HG02678 (cell line): ENCODE data around the gene GALNT14.

Source experiments
- ATAC-seq: cut with Tn5 transposase; IDR thresholded peaks from one replicate; pipeline ENCODE4 v1.9.1; 2021; ENCODE audit warnings: mild to moderate bottlenecking, moderate library complexity; ENCODE audit not compliant: unreplicated experiment

Gene GALNT14

DNA sequence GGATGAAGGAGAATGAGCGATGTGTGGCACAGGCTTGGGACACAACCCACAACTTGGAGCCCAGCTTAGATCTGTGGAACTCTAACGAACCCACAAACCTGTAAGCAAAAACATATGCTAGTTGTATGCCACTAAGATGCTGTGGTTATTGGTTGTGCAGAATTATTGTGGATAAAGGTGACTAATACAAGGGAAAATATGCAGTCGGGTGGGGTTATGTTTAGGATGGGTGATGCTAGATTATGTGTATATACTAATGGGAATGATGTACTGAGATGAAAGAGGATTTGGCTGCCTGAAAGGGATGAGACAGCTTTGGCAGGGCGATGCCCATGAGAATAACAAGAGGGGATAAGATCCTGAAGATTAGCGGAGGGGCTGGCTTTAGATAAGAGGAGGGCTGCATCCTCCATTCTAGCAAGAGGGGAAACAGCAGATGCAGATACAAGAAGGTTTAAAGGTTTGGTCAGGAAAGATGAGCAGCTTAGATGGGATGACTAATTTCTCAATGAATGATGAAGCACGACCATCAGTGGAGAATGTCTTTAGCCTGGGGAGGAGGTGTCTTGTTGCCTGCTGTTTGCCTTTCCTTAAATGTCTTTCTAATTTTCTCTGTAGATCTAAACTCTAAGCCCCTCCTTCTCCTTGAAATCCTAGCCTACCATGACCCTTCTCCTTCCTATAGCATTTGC lies 49.6 kb downstream of the GALNT14 start:
- no peak for ATAC-seq

DNA sequence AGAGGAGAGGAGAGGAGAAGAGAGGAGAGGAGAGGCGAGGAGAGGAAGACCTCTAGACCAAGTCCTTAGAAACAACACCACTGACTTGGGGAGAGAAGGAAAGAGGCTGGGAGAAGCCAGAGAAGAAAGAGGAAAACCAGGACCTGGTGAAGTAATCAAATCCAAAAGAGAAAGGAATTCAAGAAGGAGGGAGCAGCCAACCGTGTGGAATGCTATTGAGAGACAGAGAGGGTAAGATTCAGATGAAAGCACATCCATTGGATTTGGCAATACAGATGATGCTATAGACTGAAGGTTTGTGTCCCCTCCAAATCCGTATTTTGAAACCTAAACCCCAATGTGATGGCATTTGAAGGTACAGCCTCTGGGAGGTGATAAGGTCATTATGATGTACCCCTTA lies 50.7 kb downstream of the GALNT14 start:
- ATAC-seq, result no peak

GRCh38 chr2:31086590-31086989 lies 51.6 kb downstream of the GALNT14 start:
- no peak for ATAC-seq

GRCh38 chr2:31083234-31083993 lies 54.8 kb downstream of the GALNT14 start:
- ATAC-seq, result no peak

GRCh38 chr2:31082002-31082401 lies 56.2 kb downstream of the GALNT14 start:
- ATAC-seq, result no peak

- ATAC-seq, result no peak
These were observed 56.7 kb downstream of the GALNT14 start for GRCh38 chr2:31081492-31081891.

GRCh38 chr2:31080361-31080760 lies 57.9 kb downstream of the GALNT14 start:
- no peak for ATAC-seq

- no peak for ATAC-seq
These were observed 58.6 kb downstream of the GALNT14 start for GRCh38 chr2:31079665-31080064.

- no peak for ATAC-seq
These were observed 59.6 kb downstream of the GALNT14 start for GRCh38 chr2:31078579-31079105.

- ATAC-seq, result no peak
These were observed 60.2 kb downstream of the GALNT14 start for GRCh38 chr2:31078011-31078410.

GRCh38 chr2:31075941-31076590 lies 62.2 kb downstream of the GALNT14 start:
- ATAC-seq, result no peak

DNA sequence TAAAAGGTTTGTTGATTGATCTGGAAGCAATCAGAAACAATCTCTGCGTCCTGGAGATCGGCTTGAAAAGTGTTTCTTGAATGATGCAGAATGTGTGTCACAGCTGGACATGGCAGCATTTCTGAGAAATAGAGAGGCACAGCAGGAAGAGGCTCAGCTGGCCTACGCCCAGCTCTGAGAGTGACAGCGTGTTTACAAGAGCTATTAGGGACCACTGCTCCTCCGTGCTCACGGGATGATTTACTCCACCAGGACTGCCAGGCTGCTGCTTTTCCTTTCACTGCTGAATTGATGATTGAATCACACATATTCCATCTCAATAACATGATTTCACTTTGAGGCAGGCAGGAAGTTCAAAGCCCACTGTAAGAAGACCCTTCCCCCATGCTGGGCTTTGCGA lies 62.8 kb downstream of the GALNT14 start:
- no peak for ATAC-seq

GRCh38 chr2:31071741-31072140 lies 66.5 kb downstream of the GALNT14 start:
- ATAC-seq, result no peak

DNA sequence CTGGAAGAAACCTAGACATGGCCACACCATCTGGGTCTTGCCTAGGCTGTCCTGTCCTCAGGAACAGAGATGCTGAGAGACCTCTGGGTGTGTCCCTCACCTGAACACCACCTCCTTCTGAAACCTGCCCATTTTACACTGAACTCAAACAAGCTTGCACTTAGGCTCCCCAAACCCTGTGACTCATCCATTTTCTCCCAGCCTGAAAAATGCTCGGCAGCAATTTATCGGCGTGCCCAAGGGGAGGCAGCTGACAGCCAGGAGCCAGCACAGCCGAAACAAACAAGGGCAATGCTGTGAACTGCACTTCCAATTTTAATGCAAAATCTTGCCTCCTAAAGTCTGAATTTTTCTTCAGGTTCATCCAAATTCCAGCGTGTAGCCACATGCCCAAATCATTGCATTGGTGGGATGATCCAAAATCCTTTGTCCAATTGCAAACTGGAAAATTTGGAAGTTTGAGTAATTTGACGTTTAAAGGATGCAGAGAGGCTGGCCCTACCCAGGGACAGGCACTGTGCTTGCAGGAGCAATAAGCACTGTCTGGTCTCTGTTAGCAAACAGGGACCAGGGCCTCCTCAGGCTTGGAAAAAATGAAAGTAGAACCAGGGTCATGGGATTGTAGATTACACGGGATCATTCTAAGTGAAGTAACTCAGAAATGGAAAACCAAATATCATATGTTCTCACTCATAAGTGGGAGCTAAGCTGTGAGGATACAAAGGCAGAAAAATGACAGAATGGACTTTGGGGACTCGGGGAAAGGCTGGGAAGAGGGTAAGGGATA lies 67.7 kb downstream of the GALNT14 start:
- no peak for ATAC-seq

GRCh38 chr2:31069643-31070325 lies 68.5 kb downstream of the GALNT14 start:
- ATAC-seq, result no peak

GRCh38 chr2:31067259-31067658 lies 71.0 kb downstream of the GALNT14 start:
- no peak for ATAC-seq

DNA sequence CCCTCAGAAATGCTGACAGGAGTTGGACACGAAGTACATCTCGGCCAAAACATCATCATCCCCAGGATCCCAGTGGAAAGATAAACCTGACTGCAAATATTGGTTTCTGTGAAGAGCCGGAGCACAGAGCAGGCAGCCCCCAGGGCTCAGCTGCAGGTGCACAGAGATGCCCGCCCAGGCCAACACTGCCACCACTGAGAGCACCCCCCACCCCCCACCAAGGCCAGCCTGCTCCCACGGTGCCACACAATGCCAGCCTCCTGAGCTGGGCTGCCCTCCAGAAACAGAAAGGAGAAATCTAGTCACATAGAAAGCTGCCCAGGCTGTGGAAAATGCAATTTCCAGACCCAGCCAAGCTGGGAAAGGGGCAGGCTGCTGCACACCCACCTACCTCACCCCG lies 71.7 kb downstream of the GALNT14 start:
- no peak for ATAC-seq

- no peak for ATAC-seq
These were observed 72.2 kb downstream of the GALNT14 start for GRCh38 chr2:31066086-31066485.

DNA sequence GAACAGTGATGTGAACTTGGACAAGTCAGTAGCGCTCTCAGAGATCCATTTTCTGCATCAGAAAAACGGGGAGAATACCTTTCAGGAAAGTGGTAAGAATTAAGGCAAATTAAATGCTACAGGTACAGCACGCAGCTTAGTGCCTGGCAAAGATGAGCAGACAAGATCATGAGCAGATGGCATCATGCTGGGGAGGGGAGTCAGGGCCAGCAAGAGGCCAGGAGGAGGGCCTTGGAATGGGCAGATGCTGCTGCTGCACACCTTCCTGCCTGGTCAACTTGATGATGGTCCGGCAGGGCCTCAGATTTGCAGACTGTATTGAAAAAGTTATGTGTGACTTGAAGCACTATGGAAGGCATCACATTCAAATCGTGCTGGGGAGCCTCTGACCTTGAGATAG lies 72.9 kb downstream of the GALNT14 start:
- no peak for ATAC-seq

GRCh38 chr2:31060397-31060796 lies 77.8 kb downstream of the GALNT14 start:
- no peak for ATAC-seq
